HUDEP-2 (cell line): ENCODE results near the gene KIF4A.
"Not testable (repeated sequence)": the region's sequence is repeated elsewhere in the genome, so short reads cannot be mapped to it uniquely, and the experiment has no call there.

Experiments
- DNase-seq, 76 experiments: peaks; one replicate each; lab custom pipeline; 2025; ENCODE audit not compliant: unreplicated experiment in 76 of 76; lab: John Stamatoyannopoulos, UW

KIF4A gene

DNA sequence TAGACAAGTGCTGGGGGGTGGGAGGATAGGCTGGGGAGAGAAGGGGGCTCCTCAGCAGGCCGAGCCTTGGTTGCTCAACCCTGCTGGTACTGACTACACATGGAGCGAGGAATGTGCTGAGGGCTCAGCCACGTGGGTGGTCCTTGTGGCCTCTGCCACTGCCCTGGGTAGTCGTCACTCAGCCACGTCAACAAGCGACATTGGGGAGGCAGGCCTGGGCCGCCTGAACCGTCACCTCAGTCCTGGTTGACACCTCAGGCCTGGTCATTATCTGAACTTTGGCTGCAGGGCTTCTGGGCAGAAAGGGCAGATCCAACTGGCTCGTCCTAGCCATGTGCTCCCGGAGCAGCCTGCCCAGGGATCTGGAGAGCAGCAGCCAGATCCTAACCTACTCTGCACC is 70.5 kb downstream of the KIF4A start:
- no peak for DNase-seq

DNA sequence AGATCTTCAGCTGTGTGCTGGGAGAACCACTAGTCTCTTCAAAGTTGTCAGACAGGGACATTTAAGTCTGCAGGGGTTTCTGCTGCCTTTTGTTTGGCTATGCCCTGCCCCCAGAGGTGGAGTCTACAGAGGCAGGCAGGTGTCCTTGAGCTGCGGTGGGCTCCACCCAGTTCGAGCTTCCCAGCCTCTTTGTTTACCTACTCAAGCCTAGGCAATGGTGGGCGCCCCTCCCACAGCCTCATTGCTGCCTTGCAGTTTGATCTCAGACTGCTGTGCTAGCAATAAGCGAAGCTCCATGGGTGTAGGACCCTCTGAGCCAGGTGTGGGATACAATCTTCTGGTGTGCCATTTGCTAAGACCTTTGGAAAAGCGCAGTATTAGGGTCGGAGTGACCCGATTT is 78.8 kb downstream of the KIF4A start:
- DNase-seq, result not testable (repeated sequence)

- DNase-seq, result no peak
These were observed 96.3 kb downstream of the KIF4A start for GRCh38 chrX:70386235-70386634.

DNA sequence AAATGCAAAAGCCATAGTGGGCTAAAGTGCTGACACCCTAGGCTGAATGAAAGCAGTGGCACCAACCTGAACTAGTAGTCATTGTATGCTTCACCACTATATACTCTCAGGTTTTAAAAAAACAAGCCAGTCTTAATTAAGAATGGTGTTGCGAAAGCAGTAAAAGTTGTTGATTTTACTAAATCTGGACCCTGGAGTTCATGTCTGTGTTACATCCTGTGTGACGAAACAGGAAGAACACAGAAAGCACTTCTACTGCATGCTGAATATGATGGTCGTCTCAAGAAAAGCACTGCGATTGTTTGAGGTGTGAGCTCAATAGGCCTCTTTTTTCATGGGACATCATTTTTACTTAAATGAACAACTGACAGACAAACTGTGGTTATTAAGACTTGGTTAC is 109.0 kb downstream of the KIF4A start:
- DNase-seq, result no peak

DNA sequence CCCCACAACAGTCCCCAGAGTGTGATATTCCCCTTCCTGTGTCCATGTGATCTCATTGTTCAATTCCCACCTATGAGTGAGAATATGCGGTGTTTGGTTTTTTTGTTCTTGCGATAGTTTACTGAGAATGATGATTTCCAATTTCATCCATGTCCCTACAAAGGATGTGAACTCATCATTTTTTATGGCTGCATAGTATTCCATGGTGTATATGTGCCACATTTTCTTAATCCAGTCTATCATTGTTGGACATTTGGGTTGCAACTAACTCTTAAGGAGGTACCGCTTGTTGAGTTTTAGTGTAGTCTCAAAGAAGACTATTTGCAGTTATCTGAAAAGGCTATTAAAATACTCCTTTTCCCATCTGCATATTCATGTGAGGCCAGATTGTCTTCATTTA is 110.3 kb downstream of the KIF4A start:
- DNase-seq, result not testable (repeated sequence)

DNA sequence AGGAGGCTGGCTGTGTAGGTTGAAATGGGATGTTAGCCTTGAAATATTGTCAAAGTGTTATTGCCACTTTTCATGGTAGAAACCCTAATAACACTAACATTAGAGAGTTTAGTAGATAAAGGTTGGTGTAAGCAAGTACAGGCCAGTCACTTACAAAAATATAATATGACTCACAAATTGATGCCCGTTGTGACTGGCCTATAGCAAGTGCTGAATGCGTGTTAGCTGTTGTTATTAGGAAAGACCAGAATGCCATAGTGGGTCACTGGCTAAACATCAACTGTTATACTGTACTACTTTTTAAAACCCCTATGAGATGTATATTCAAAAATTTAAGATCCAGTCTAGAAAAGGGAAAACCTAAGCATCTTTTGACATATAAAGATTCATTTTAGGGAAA is 112.8 kb downstream of the KIF4A start:
- no peak for DNase-seq

DNA sequence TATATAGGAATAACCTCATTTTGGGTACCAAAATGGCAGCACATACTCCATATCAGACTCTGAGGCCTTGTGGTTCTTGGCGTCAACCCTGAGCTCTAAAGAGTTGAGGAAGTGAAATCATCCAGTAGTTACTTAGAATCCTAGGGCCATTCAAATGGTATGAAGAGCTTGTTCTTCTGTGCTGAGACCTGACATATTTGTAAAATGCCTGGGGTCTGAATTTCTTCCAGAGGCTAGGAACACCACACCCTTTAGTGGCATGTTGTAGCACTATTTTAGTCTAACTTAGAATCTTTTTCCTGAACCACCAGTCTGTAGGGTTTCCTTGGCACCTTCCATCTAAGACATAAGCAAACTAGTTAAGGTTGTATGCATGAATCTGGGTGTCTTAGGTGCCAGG is 115.1 kb downstream of the KIF4A start:
- DNase-seq, result no peak

DNA sequence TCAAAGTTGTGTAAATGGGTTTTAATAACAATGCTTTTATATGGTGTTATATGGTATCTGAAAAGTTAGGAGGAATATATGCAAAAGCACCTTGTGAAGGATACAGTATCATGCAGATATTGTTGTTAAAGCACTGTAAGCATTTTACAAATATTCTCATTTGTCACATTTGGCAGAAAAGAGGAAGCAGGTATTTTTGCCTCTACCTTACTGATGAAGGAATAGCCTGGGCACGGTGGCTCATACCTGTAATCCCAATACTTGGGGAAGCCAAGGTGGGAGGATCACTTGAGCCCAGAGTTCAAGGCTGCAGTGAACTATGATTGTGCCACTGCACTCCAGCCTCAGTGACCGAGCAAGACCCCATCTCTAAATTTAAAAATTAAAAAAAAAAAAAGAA is 121.0 kb downstream of the KIF4A start:
- no peak for DNase-seq

- no peak for DNase-seq
These were observed 121.6 kb downstream of the KIF4A start for GRCh38 chrX:70411475-70411874.

DNA sequence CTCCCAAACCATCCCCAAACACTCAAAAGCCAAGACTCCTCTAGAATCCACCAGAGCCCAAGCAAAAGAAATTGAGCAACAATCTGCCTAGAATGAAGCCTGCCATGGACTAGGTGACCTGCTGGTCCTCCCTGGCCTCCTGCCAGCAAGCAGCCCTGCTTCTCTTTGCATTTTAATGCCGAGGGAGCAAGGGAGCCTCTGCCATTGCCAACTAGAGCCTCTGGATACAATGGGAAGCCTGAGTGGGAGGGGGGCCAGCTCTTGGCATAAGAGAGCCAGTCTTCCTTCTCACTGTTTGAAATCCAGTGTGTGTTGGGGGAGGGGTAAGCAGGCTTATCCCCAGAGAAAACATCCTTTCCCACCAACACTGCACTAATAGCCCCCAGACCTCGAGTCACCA is 131.7 kb downstream of the KIF4A start:
- DNase-seq, result no peak

GRCh38 chrX:70422851-70423341 is 133.0 kb downstream of the KIF4A start, which contains the start of gene GDPD2:
GDPD2 (plus strand) TSS chrX:70423314; CDS start chrX:70424985, 1,671 bp downstream.
- DNase-seq, result peak in 1 of 76 experiments; percentile 3

GRCh38 chrX:70423936-70424675 is 134.2 kb downstream of the KIF4A start:
- DNase-seq, result no peak

- no peak for DNase-seq
These were observed 134.9 kb downstream of the KIF4A start for GRCh38 chrX:70424801-70425200.

GRCh38 chrX:70426286-70427278 is 136.7 kb downstream of the KIF4A start:
- no peak for DNase-seq

DNA sequence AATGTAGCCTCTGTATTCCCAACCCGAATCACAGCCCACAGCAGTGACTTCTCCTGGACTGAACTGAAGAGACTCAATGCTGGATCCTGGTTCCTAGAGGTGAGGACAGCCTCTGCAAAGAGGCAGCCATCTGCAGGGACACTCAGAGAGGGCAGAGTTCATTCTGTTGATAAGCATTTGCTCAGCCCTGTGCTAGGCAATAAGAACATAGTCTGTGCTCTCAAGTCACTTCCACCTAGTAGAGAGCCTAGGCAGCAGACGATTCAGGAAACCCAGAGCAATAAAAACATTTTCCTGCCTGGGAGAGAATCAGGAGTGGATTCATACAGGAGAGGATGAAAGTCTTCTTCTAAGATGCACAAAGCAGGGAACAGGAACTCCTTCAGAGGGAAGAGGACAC is 137.5 kb downstream of the KIF4A start:
- no peak for DNase-seq

DNA sequence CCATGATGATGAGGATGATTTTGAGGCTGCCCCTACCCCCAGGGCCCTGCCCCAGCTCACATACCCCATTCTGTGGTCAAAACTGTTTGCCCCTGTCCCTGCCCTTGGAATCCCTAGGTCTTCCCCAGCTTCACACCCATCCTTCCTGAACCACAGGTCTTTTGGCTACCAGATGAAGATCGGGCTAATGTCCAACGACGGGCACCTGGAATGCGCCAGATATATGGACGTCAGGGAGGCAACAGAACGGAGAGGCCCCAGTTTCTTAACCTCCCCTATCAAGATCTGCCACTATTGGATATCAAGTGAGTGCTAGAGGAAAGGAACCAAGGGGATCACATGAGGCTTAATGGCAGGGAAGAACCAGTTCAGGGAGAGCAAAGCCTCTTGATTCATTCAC is 139.9 kb downstream of the KIF4A start:
- DNase-seq, result no peak

DNA sequence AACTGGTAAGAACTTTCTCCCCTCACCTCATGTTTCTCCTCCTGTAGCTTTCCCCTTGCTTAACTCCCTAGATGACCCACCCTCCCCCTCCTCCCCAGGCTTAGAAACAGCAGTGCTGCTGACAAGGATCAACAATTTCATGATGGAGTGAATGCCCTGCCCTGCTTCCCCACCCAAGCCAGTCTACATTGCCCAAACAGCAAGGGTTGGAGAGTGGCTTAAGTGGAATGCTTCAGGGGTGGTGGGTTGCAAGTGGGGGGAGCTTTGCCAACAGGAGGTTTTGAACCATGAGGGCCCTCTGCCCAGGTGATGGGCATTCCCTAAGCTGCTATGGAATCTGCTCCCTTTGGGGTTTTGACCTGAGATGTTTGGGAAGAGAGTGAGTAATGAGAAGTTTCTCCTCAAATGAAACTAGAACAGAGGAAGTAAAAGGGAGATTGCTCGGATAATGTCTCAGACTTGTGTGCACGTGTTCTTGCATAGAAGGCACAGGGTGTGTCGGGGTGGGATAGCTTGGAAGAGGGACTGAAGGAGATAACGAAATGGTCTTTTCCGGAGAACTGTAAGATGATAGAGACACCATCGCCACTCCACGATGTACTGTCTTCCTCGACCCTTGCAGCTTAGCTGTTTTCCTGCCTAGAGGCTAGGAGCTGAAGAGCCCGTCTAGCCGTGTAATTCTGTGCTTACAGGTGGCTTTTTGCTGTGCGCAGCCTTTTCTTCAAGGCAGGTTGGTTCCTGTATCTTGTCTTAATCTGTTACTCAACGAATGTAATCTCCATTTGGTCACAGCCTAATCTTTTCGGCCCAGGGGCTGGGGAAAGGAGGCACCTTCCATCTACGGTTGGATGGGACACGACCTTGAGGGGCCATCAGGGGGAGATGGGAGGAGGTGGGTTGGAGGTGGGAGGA is 143.3 kb downstream of the KIF4A start:
- DNase-seq, result no peak

DNA sequence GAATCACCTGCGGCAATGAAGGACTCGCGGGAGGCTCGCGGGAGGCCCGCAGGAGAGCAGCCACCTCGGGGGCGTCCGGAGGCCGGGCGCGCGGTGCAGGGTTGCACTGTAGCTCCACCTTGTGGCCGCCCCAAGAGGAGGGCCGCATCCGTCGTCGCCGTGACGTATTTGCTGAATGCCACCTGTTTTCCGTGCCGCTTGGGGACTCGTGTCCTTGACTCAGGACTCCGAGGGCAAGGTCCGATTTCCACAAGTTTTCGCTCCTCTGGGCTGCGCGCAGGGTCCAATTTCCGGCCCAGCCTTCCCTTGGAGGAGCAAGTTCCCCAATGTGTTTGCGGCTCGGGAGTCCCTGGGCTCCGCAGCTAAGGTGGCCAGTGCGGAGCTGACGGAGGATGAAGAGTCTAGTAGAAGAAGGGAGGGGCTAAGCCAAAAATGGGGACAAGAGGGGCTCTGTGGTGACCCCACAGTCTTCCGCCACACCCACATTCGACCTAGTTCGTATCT is 144.0 kb downstream of the KIF4A start:
- DNase-seq, result peak in 67 of 76 experiments; percentile 0 to 68 (median 35)

DNA sequence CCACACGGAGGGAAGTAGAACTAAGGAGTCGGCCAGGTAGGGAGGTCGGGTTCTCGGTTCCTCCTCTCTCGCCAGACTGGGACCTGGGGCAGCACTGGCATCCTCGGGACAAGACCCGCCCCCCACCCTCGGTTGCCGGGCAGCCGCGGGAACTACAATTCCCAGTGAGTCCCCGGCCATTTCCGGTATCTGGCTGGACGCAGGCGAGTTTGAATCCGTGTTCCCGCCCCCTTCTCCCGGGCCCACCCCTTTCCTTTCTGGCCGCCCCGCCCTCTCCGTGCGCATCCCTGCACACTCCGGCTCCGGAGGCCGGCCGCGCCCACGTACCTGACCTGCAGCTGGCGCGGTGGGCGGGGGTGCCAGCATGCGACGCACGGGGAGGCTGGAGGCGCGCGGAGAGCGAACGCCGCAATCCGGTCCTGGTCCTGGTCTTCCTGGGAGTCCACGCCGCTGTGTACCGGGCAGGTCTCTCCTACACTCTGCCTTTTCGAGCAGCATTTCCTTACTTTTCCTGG is 144.5 kb downstream of the KIF4A start:
- peak in 73 of 76 experiments; percentile 1 to 81 (median 57) for DNase-seq
